GM10847 (cell line): ENCODE measurements around the gene SLC32A1.

Experiments
- POLR2A ChIP-seq: IDR thresholded peaks from 2 replicates; pipeline ENCODE4 v1.6.1; 2011; ENCODE audit not compliant: insufficient read length; ENCODE audit errors: extremely low read depth

The SLC32A1 gene

GRCh38 chr20:38723848-38724625, at the start of gene SLC32A1:
TSS of gene SLC32A1 (plus strand) at chr20:38724486. CDS start at chr20:38724725, 239 bp downstream.
- no peak for TF ChIP-seq POLR2A

GRCh38 chr20:38674765-38675133, 49.5 kb upstream of the SLC32A1 start:
- TF ChIP-seq POLR2A = no peak

GRCh38 chr20:38676576-38676975, 47.7 kb upstream of the SLC32A1 start:
- TF ChIP-seq POLR2A = no peak

- no peak for TF ChIP-seq POLR2A
These were observed 43.6 kb upstream of the SLC32A1 start for GRCh38 chr20:38680500-38681306.

GRCh38 chr20:38685271-38685670, 39.0 kb upstream of the SLC32A1 start:
- no peak for TF ChIP-seq POLR2A

GRCh38 chr20:38685853-38686473, 38.3 kb upstream of the SLC32A1 start:
- TF ChIP-seq POLR2A = no peak

GRCh38 chr20:38692436-38693411, 31.6 kb upstream of the SLC32A1 start:
- no peak for TF ChIP-seq POLR2A

GRCh38 chr20:38697306-38697705, 27.0 kb upstream of the SLC32A1 start:
- TF ChIP-seq POLR2A = no peak

GRCh38 chr20:38698541-38698940, 25.7 kb upstream of the SLC32A1 start:
- no peak for TF ChIP-seq POLR2A

GRCh38 chr20:38700141-38700540, 24.1 kb upstream of the SLC32A1 start:
- no peak for TF ChIP-seq POLR2A

GRCh38 chr20:38700926-38701325, 23.4 kb upstream of the SLC32A1 start:
- no peak for TF ChIP-seq POLR2A

GRCh38 chr20:38703526-38703925, 20.8 kb upstream of the SLC32A1 start:
- TF ChIP-seq POLR2A = no peak

- no peak for TF ChIP-seq POLR2A
These were observed 20.1 kb upstream of the SLC32A1 start for GRCh38 chr20:38704136-38704535.

GRCh38 chr20:38706509-38706908, 17.8 kb upstream of the SLC32A1 start:
- no peak for TF ChIP-seq POLR2A

- no peak for TF ChIP-seq POLR2A
These were observed 10.0 kb upstream of the SLC32A1 start for GRCh38 chr20:38714308-38714707.
